ENCODE results near the gene SLC50A1.

SLC50A1 gene

DNA sequence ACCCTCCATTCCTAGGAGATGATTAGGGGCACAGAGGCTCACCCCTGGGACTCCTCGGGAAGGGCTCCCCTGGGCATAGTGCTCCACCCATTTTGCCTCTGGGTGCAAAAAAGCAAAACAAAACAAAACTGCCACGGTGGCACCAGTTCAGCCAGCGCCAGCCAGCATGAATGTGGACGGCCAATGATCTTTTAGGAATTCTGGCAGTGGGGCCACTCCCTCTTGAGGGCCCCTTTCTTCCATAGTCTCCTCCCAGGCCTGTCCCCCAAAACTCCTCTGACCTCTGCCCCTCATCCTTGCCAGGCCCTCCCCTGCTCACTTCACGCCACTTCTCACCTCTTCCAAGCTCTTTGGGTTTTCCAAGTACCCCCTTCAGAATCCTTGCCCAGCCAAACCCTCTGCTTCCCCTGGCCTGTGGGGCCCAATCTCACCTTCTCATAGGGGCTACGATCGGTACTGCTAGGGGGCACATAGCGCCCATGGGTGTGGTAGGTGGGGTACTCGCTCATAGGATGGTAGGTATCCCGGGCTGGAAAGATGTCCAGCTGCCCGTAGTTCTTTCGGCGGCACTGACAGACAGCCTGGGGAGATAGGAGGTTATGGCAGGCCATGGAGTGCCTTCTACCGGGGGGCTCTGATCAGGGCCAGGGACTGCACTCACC lies 51.3 kb downstream of the SLC50A1 start:
- no peak for DNase-seq

DNA sequence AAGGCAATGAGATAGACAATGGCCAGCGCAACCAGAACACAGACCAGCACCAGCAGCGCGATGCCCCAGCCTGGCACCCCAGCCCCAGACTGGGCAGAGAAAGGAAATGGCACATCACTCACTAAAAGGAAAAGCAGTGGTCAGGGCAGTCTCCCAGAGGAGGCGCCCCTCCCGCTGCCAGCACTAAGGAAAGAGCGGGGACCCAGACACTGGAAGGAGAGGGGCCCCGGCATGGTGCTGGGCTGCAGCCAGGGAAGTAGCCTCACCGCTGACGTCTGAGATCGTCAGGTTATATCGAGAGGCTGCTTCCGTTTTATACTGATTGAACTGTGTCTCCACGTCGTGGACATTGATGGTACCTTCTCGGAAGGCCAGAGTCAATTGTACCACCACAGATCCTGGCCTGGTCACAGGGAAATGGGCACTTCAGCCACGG lies 51.8 kb downstream of the SLC50A1 start:
- DNase-seq, result no peak

DNA sequence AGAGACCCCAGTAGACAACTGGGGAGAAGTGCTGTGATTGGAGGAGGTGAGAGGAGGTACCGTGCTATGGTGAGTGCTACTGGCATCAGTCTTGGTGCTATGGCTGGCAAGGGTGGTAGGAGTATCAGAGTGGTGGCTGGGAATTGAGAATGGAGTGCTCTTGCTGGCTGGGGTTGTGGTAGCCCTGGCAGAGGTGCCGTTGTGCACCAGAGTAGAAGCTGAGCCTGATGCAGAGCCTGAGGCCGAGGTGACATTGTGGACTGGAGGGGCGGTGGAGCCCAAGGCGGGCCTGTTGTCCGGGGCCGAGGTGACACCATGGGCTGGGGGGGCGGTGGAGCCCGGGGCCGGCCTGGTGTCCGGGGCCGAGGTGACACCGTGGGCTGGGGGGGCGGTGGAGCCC lies 52.6 kb downstream of the SLC50A1 start:
- DNase-seq, result no peak
